NCI-H510A (cell line): ENCODE data around the gene GLE1.
"Not testable (repeated sequence)": the region's sequence is repeated elsewhere in the genome, so short reads cannot be mapped to it uniquely, and the experiment has no call there.

Experiments
- DNase-seq: peaks from one replicate; lab custom pipeline; 2025; lab: John Stamatoyannopoulos, UW

The GLE1 gene

DNA sequence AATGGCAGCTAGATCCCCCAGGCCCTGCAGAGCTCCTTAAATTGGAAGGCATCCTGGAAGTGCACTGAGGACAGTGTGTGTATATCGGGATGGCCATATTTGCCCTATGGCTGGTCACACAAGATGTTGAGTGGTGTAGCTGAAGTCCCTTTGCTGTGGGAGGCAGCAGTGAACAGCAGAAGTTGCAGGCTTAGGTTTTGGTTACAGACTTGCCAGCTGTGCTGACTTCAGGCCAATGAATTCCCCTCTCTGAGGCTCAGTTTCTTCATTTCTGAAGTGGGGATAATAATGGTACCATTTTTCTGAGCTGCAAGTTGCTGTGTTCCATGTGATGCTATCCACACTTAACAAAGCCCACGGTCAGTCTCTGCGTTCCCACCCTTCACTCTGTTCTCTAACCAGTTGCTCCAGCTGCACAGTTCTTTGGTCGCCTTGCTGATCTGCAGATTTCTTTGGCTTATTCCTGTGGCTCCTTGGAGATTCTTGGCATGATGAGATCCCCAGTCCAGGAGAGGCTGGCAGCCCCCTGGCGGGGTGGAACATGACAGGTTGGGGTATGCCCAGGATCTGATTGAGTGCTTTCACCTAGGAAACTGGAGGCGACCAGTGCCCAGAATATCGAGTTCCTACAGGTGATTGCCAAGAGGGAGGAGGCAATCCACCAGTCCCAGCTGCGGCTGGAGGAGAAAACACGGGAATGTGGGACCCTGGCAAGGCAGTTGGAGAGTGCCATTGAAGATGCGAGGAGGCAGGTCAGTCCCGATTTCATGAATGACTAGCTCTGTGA, 6.5 kb upstream of the GLE1 start:
- no peak for DNase-seq

DNA sequence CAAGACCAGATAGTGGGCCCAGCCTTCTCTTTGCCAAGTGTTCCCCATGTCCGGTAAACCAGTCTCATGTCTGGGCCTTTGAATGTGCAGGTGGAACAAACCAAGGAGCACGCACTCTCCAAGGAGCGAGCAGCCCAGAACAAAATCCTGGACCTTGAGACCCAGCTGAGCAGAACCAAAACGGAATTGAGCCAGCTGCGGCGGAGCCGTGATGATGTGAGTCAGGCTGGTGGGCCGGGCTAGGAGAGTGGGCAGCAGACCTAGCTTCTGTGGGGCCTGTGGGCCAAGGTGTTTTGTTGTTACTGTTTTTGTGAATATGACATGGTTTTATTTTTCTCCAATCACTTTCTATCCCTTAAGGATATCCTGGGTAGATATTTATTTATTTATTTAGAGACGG, 5.6 kb upstream of the GLE1 start:
- DNase-seq = no peak

DNA sequence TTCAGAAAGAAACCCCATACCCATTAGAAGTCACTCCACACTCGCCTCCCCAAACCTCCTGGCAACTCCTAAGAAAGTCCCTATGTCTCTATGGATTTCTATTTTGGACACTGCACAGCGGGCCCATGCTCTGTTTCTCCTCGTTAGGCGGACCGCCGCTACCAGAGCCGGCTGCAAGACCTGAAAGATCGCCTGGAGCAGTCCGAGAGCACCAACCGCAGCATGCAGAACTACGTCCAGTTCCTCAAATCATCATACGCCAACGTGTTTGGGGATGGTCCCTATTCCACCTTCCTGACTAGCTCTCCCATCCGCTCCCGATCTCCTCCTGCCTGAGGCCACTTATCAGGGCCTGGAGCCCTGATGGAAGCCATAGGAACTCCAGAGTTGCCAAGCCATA, 4.6 kb upstream of the GLE1 start:
- no peak for DNase-seq

DNA sequence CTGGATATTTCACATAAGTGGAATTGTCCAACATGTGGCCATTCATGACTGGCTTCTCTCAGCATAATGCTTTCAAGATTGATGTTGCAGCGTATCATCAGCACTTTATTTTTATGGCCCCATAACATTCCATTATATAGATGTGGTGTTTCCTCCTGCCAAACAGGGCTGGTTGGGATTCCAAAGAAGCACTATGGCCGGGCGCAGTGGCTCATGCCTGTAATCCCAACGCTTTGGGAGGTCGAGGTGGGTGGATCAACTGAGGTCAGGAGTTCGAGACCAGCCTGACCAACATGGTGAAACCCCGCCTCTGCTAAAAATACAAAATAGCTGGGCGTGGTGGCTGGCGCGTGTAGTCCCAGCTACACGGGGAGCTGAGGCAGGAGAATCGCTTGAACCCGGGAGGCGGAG, 1.1 kb upstream of the GLE1 start:
- not testable (repeated sequence) for DNase-seq

DNA sequence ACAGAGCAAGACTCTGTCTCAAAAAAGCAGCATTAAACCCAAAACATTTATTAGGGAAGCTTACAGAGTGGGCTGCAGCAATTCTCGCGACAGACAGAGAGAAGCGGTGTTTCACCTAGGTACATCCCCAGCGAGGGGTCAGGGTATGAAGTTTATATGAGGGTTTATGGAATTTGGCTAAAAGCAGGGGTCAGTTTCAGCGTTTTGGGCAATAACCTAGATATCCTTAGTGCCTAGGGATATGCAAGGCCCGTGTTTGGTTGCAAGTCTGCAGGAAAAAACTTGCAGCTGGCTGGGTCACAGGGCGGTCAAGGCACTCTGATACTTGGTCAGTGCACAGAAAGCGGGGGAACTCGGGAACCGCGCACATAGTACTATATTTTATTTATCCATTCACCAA, 649 bp upstream of the GLE1 start:
- no peak for DNase-seq

DNA sequence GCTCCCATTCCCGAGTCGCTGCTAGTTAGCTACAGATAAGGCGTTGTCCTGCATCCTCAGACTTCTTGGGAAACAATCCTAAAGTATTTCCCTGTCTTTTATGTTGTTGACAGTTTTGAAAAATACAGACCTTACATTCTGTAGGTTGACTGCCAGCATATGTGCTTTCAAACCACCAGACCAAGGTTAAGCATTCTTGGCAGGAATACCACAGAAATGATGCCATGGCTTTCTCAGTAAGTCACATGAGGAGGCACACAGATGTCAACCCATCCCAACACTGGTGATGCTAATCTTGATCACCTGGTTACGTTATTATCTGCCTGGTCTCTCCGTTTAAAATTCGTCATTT, 871 bp downstream of the GLE1 start:
- no peak for DNase-seq

DNA sequence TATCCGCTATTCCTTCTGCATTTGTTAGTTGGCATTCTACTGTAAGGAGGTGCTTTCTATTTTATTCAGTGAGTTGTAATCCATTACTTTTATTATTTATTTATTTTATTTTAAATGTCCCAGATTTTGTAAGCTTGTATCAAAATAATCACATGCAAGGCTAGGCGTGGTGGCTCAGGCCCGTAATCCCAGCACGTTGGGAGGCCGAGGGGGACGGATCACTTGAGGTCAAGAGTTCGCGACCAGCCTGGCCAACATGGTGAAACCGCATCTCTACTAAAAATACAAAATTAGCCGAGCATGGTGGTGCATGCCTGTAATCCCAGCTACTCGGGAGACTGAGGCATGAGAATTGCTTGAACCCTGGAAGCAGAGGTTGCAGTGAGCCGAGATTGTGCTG, 1.4 kb downstream of the GLE1 start:
- not testable (repeated sequence) for DNase-seq

DNA sequence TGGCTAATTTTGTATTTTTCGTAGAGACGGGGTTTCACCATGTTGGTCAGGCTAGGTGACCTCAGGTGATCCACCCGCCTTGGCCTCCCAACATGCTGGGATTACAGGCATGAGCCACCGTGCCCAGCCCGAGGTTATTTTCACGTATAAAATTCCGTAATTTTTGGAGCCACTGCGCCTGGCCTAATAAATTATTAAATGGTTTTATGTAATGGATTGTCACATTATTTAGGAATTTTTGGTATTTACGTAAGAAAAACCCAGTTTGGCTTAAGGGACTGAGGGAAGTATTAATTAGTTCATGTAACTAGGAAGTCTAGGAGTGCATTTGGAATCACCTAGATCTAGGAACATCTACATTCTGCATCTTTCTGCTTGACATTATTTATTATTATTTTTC, 8.3 kb downstream of the GLE1 start:
- DNase-seq = no peak

DNA sequence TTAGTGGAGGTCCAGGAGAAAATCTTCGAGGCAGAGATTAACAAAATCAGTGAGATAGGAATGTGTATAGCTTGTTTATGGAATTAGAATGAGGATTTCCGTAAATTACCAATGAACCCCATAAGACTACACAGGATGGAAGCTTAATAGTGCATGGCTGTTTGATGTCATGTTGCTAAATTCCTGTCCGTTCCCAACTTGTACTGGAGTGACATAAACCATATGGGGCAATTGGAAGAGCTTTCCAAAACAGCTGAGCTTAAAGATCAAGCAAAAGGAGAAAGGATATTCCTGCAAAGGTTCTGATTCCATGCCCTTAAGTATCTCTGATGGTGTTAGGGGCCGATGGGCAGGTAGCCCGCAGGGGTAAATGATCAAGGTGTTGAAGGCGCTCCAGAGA, 17.4 kb downstream of the GLE1 start:
- DNase-seq = no peak

DNA sequence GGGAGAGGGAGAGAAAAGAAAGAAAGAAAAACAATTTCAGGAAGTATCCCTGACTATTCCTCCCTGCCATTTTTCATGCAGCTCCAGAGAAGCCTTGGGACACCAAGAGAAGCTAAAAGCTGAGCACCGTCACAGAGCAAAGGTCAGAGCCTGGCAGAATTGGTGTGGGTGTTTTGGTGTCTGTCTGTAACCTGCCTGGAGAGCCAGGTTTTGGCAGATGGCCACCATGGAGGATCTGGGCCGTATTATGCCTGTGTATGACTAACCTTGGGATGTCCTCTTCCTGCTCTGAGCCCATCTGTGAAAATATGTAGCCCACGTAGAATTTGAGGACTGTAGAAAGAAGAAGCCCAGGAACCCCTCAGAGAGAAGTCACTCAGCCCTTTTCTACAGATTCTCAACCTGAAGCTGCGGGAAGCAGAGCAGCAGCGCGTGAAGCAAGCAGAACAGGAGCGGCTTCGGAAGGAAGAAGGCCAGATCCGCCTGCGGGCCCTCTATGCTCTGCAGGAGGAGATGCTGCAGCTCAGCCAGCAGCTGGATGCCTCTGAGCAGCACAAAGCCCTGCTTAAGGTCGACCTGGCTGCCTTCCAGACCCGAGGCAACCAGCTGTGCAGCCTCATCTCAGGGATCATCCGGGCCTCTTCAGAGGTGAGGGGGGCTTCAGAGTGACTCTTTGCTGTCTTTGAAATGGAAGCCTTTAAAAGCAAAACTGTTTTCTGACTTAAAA, 18.8 kb downstream of the GLE1 start:
- no peak for DNase-seq

DNA sequence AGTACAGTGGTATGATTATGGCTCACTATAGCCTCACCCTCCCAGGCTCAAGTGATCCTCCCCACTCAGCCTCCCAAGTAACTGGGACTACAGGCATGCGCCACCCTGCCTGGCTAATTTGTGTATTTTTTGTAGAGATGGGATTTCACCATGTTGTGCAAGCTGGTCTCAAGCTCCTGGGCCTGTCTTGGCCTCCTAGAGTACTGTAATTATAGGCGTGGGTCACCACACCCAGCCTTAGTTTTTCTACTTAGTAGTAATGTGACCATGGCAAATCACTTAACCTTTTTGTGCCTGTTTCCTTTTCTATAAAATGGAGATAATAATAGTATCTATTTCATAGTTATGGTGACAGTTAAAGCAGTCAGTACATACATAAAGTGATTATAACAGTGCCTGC, 22.2 kb downstream of the GLE1 start:
- no peak for DNase-seq

DNA sequence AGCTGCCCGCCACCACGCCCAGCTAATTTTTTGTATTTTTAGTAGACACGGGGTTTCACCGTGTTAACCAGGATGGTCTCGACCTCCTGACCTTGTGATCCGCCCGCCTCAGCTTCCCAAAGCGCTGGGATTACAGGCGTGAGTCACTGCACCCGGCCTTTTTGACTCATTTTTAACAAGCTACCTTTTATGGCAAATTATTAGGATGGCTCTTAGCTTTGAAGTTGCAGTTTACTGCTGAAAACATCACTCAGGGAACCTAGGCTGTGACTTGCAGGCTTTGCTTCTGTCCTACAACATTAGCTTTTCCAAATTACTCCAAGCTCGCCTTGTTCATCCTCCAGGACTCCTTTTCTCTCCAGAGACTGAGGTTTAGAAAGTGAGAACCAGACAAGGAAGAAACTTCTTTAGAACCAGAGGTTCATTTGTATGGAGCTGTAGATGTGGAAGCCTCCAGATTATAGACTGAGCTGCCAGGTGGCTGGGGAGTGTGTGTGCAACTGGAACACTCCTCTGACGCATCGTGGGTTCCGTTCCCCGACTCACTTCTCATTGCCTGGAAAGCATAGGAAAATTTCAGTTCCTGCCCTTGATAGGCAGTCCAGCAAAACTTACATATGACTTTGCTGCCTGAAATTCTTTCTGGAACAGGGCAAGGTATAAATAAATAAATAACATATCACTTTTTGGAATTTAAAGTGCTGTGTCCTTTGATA, 24.1 kb downstream of the GLE1 start:
- no peak for DNase-seq

DNA sequence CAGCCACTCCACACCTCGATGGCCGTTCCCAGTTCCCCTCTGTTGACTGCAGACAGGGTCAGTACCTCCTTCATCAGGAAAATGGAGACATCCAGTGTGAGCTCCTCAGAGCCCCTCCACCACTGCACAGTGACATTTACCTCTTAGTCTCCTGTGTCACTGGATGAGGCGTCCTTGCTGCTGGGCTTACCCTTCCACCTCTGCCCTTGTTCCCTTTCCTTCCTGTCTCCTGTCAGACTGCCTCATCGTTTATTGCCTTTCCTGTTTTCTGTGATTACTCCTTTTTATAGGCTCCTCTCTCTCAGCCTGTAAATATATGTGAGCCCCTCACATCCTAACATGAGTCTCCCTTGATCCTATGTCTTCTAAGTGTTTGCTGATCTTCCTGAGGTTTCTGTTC, 24.7 kb downstream of the GLE1 start:
- no peak for DNase-seq

DNA sequence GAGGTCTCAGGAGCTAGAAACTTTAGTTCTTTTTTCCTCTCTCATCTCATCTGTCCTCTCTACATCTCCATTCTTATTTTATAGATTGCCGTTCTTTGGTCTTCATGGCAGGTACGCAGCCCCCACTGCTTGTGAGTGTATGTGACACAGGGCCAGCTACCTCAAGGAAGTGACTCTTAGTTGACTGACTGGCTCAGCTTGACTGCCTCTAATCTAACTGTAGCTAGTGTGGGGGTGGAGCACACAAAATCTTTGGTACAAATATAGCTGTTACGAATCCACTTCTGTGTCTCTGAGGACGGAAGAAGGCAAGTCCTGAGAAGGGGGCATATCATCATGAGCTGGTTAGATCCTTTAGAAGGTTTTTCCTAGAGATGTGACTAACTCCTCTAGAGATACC, 28.1 kb downstream of the GLE1 start:
- DNase-seq = no peak

DNA sequence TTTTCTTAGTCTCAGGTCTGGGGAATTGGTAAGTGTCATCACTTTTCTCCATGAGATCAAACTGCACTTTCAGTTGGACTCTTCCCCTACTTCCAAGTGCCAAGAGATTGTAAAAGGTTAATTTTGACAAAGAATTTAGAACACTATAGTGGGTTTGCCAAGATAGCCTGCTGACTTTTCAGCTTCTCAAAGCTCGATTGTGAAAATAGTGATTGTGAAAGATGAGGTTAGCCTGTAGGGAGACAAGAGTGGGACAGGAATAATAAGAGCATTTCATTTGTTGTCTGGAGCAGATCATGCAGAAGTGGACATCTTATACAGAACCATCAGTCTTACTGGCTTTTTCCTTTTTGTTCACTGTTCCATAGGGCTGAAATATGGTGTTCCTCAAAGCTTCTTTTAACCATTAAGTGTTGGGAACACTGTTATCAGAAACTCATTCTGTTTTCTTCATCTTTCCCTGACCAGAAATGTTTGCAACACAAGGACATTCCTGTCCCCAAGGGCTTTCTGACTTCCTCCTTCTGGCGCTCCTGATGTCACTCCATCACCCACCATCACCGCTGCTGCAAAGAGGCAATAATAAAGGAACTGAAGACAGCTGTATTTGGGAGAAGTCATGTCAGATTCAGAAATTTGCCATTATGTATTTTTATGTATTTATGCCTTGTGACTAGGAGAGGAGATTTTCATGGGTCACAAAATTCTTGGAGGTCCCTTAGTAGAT, 36.3 kb downstream of the GLE1 start:
- DNase-seq = no peak

DNA sequence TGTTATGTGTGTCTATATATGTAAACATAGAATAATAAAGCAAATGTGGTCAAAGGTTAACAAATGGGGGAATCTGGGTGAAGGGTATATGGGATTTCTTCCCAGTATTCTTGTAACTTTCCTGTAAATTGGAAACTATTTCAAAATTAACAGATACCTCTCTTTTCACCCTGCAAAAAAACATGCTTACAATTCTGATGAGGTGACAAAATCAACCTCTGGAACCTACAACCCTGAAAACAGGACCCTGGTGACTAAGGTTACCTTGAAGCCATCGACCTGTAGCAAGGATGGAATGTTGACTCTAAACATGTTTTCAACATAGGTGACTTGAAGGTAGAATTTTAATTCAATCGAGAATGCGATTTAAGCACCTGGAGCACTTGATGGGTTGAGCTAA, 42.0 kb downstream of the GLE1 start:
- no peak for DNase-seq

DNA sequence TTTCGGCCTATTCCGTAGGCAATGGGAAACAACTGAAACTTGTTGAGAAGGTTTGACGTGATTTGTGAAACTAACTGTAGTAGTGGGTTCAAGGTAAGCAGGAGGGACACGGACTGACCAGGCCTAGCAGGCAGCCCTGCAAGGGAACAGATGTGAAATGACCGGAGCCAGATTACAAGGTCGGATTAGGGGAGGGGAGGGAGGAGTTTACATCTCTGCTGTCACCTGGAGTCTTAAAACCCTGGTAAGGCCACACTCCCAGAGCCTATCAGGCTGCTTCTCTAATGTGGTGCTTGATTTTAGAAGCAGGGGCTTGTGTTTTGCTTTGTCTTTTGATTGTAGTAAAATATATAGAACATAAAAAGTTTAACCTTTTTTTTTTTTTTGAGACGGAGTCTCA, 44.4 kb downstream of the GLE1 start:
- no peak for DNase-seq

DNA sequence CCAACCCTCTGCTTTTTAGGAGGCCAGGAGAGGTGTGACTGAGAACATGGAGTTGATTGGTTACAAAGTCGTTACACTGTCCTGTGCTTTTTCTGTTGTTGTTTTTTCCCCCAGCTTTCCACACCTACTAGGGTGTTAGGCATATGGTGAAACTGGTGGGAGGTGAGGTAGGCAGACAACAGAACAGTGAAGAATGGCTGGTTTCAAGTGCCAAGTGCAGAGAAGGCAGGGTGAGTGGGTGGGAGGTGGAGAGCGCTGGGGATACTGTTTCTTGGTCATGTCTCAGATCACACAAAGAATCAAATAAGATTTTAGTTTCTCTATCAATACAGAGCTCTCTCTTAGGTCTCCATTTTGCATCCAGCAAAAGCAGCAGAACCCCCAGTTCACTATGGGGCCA, 45.7 kb downstream of the GLE1 start:
- no peak for DNase-seq

DNA sequence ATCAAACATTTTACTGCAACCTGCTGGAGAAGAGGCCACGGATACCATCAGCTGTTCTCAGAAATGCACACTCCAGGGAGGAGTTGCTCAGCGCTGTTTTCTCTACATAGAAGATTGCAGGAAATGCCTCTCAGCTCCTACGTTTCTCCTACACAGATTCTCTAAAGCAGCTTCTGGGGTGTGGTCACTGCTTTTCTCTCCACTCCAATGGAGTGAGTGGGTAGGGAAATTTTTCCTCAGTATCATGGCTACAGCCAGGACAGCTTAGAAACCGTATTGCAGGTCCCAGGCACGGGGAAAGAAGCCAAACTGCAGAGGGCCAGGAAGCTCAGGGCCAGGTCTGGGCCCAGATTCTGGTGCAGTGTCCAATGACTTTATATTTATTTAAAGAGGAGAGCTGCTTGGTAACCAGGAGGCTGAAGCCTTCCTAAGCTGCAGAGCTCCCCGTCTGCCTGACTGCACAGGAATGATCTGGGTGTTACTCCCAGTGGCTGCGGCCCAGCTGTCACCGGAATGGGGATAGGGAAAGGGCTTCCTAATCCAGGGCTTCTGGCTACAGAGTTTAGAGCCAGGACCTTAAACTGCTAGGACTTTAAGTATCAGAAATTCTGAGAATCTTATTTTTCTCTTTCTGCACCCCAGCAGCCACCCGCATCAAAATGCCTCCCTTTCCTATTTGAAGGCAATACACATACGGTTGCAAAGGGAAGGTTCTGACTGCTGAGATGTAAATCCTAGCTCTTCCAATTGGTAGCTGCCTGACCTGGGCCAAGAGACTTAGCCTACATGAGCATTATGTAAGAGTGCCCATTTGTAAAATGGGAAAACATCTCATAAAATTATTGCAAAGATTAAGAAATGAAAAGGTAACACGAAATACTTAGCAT, 46.5 kb downstream of the GLE1 start:
- DNase-seq = no peak

DNA sequence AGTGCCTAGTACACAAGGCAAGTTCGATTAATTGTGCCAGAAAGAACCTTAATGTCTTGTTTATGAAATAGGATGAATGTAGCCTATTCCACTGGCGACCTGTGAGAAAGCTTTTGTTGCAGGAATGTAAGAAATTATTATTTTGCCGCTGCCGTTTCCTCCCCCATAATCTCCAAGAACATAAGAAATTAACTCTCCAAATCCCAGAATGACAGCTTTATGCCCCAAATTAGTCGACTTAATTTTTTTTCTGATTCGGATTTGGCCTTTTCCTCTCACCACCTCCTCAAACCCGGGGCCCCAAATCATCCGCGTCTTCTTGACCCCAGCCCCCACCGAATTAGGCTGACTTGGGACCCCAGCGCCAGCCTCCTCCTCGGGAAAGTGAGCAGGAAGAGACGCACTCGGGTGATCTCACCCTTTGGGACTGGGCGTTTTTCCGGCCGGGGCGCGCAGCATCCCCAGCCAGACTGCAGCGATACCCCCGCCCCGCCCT, 47.2 kb downstream of the GLE1 start:
- no peak for DNase-seq

DNA sequence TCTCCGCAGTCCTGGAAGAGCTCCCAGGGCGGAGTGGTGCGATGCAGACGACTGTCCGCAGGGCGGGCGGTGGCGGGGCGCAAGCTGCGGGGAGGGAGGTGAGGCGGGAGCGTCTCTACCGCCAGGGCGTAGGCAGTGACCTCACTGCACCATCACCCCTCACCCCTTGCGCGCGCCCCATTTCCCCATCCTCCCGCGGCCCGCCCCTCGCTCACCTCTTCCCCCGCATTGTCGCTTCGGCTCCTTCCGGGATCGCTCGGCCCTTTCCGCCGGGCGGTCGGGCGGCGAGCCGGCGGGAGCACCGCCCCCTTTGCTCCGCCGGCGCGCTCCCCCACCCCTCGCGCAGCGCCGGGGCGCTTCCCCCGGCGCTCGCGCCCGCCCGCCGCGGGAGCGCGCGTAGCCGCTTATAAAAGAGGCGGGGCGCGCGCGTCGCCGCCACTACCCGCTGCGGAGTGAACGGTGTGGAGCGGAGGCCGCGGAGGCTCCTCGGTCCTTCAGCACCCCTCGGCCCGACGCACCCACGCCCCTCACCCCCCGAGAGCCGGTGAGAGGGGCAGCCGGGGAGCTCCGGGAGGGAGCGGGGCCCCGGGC, 47.7 kb downstream of the GLE1 start, which contains the start of gene SPTAN1:
SPTAN1 (plus strand) TSS at position 435 of the 591 bp plus-strand sequence. CDS start 14,154 bp downstream, outside the sequence.
- peak; percentile 85 for DNase-seq
